Transverse colon (tissue), 4 donors: ENCODE data around the gene KLC4. TPM values are rescaled to one million over a fixed set of nuclear protein-coding genes. Genes with fewer than 3 reads are reported as not detected.

ENCODE experiments used
- DNase-seq: peaks from one replicate; pipeline ENCODE4 v3.0.0-alpha.2; 2019
- H3K27ac ChIP-seq, 4 donors: fragments of 200-600 bp; sonication (generic); 2 replicates each; pipeline ENCODE4 v1.5.1; 2016 to 2018; ENCODE audit warnings: inconsistent platforms in 4 of 4
- H3K27me3 ChIP-seq: fragments of 200-600 bp; sonication (generic); 2 replicates; pipeline ENCODE4 v1.5.1; 2017; ENCODE audit warnings: inconsistent platforms
- H3K36me3 ChIP-seq, 4 donors: fragments of 200-600 bp; sonication (generic); 2 replicates each; pipeline ENCODE4 v1.5.1; 2017 to 2019; ENCODE audit warnings: inconsistent platforms in 4 of 4
- H3K4me1 ChIP-seq, 4 donors: fragments of 200-600 bp; sonication (generic); 2 replicates each; pipeline ENCODE4 v1.5.1; 2017 to 2020; ENCODE audit warnings: inconsistent platforms in 4 of 4
- H3K4me3 ChIP-seq, 4 donors: fragments of 200-600 bp; sonication (generic); 1 replicate in 1 of 4; 2 replicates in 3 of 4; pipeline versions ENCODE4 v1.5.1 to v1.6.1; 2017 to 2019; ENCODE audit warnings: inconsistent platforms in 4 of 4
- H3K9me3 ChIP-seq, 2 donors: fragments of 200-600 bp; sonication (generic); 2 replicates each; pipeline ENCODE4 v1.5.1; 2017 to 2019; ENCODE audit warnings: inconsistent platforms in 2 of 2
- EP300 ChIP-seq: sonication (generic); formaldehyde crosslinking; IDR thresholded peaks from one replicate; pipeline ENCODE4 v1.6.1; 2017; ENCODE audit warnings: antibody characterized with exemption, low read depth
- POLR2A ChIP-seq: fragments of 450-650 bp; IDR thresholded peaks from one replicate; pipeline ENCODE4 v1.6.1; 2016; ENCODE audit warnings: antibody characterized with exemption, mild to moderate bottlenecking, moderate library complexity
- POLR2AphosphoS5 ChIP-seq, 3 donors: sonication (generic); formaldehyde crosslinking; IDR thresholded peaks; one replicate each; pipeline ENCODE4 v1.6.1; 2016; ENCODE audit warnings: antibody characterized with exemption in 3 of 3
- WGBS, 2 donors: methylation state at CpG; one replicate each; pipeline ENCODE4 v1.1.5; 2018; ENCODE audit warnings: low coverage in 1 of 2; 5-methylcytosine and 5-hydroxymethylcytosine counted together
- in situ Hi-C, 4 donors: fragments of 200-750 bp; cut with MboI; loops; one replicate each; pipeline versions ENCODE4 v1.15.0 to v1.15.1; 2017; ENCODE audit warnings: low sequenced_read_pairs in 3 of 4, low pct_ligation_motif_present in 1 of 4, low pct_unique_long_range_greater_than_20kb in 1 of 4
- intact Hi-C: fragments of 100-400 bp; cut with DNase I; formaldehyde crosslinking; loops from one replicate; pipeline ENCODE4 v1.15.1; 2023; ENCODE audit warnings: low total_unique reads
- total RNA-seq, 4 donors: library from RNA; depleted of rRNA; stranded (reverse); fragments of >200 nt; gene quantifications; one replicate each; pipeline ENCODE4 v1.1.0, GENCODE V29; 2016
- TF ChIP-seq, protein P1 (sequence below), 5 experiments: fragments of 200-600 bp in 3 of 5; fragments of 450-650 bp in 2 of 5; sonication (generic) in 3 of 5; IDR thresholded peaks; 1 replicate in 2 of 5; 2 replicates in 3 of 5; pipeline ENCODE4 v1.5.1; 2016 to 2017; ENCODE audit warnings: antibody characterized with exemption in 5 of 5, inconsistent platforms in 3 of 5, mild to moderate bottlenecking in 2 of 5, moderate library complexity in 1 of 5

The KLC4 gene
- total RNA-seq, 4 donors from 2014 or later, result 91.9 to 296 (median 159) TPM

DNA sequence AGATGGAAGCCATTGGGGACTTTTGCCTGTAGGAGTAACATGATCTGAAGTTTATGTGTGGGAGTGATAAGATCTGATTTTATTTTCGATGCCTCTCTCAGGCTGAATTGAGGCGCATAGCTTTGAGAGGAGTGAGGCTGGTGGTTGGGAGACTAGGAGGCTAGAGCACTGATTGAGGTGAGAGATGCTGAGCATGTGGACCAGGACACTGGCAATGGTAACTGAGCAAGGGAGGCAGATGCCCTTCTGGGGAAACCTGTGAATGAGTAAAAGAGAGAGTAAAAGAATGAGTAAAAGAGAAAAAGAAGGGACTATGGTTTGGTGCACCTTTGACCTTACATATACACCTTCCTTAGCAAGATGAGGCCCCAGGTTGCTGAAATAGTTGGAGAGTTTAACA, 35.0 kb upstream of the KLC4 start:
- intact Hi-C loops (no loop called here), in situ Hi-C loops (no loop called here)
- DNase-seq, result no peak
- no peak overlapping the region for H3K4me3 ChIP-seq
- H3K36me3 ChIP-seq, result peaks cover 0 to 47% (median 21%) of the 10 kb centered on the region in 4 donors
- H3K27ac ChIP-seq, result no peak overlapping the region
- TF ChIP-seq, protein P1, sequence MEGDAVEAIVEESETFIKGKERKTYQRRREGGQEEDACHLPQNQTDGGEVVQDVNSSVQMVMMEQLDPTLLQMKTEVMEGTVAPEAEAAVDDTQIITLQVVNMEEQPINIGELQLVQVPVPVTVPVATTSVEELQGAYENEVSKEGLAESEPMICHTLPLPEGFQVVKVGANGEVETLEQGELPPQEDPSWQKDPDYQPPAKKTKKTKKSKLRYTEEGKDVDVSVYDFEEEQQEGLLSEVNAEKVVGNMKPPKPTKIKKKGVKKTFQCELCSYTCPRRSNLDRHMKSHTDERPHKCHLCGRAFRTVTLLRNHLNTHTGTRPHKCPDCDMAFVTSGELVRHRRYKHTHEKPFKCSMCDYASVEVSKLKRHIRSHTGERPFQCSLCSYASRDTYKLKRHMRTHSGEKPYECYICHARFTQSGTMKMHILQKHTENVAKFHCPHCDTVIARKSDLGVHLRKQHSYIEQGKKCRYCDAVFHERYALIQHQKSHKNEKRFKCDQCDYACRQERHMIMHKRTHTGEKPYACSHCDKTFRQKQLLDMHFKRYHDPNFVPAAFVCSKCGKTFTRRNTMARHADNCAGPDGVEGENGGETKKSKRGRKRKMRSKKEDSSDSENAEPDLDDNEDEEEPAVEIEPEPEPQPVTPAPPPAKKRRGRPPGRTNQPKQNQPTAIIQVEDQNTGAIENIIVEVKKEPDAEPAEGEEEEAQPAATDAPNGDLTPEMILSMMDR (IDR thresholded peaks at IDR 0.05), result no peak
- no peak for TF ChIP-seq EP300
- peaks cover 13 to 23% (median 21%) of the 10 kb centered on the region in 4 donors for H3K4me1 ChIP-seq
- no peaks in the 10 kb centered on the region for H3K27me3 ChIP-seq
- H3K9me3 ChIP-seq, result no peaks in the 10 kb centered on the region
- 80 to 81% methylated on average over 2 of the region's 2 CpGs for WGBS, 2 donors

- Histone ChIP-seq H3K4me1 (peaks cover 10 to 15% (median 13%) of the 10 kb centered on the region in 4 donors), H3K27ac (no peak overlapping the region), H3K4me3 (no peak overlapping the region), H3K36me3 (peaks cover 0 to 55% (median 26%) of the 10 kb centered on the region in 4 donors), H3K9me3 (no peaks in the 10 kb centered on the region), H3K27me3 (no peaks in the 10 kb centered on the region)
- no peak for TF ChIP-seq POLR2AphosphoS5 (IDR thresholded peaks at IDR 0.05)
- TF ChIP-seq EP300, result no peak
- in situ Hi-C loops, result no loop called here
- intact Hi-C loops, result no loop called here
- WGBS, 2 donors, result 73 to 94% methylated on average over 2 to 5 of the region's 5 CpGs
- no peak for DNase-seq
Measured at GRCh38 chr6:43026365-43026764, 33.1 kb upstream of the KLC4 start.

GRCh38 chr6:43029120-43029519, 30.3 kb upstream of the KLC4 start:
- TF ChIP-seq EP300 (no peak), POLR2AphosphoS5 (IDR thresholded peaks at IDR 0.05) (no peak), POLR2A (no peak)
- TF ChIP-seq, protein P1 (IDR thresholded peaks at IDR 0.05), result no peak
- 91 to 100% methylated on average over 6 to 9 of the region's 9 CpGs for WGBS, 2 donors
- Histone ChIP-seq H3K4me1 (peaks cover 0 to 2% (median under 1%) of the 10 kb centered on the region in 4 donors), H3K27ac (no peak overlapping the region), H3K4me3 (no peak overlapping the region), H3K27me3 (no peaks in the 10 kb centered on the region), H3K36me3 (peaks cover 0 to 55% (median 26%) of the 10 kb centered on the region in 4 donors), H3K9me3 (no peaks in the 10 kb centered on the region)
- no peak for DNase-seq
- intact Hi-C loops (no loop called here), in situ Hi-C loops (no loop called here)

DNA sequence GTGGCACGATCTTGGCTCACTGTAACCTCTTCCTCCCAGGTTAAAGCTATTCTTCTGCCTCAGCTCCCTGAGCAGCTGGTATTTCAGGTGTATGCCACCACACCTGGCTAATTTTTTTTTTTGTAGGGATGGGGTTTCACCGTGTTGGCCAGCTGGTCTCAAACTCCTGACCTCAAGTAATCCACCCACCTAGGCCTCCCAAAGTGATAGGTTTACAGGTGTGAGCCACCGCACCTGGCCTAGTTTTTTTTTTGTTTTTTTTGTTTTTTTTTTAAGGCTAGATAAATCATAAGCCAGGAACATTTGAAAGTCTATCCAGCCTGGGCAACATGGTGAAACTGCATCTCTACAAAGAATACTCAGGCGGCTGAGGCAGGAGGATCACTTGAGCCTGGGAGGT, 27.1 kb upstream of the KLC4 start:
- TF ChIP-seq POLR2A, result no peak
- no peak for TF ChIP-seq POLR2AphosphoS5 (IDR thresholded peaks at IDR 0.05)
- TF ChIP-seq EP300, result no peak
- TF ChIP-seq, protein P1 (IDR thresholded peaks at IDR 0.05), result no peak
- no peak overlapping the region for H3K4me3 ChIP-seq
- no peak for DNase-seq
- intact Hi-C loops (no loop called here), in situ Hi-C loops (no loop called here)
- WGBS, 2 donors, result 87 to 94% methylated on average over 3 to 4 of the region's 4 CpGs
- no peaks in the 10 kb centered on the region for H3K27me3 ChIP-seq
- H3K4me1 ChIP-seq, result no peaks in the 10 kb centered on the region
- peaks cover 0 to 30% (median 14%) of the 10 kb centered on the region in 4 donors for H3K36me3 ChIP-seq
- no peaks in the 10 kb centered on the region for H3K9me3 ChIP-seq
- no peak overlapping the region for H3K27ac ChIP-seq
